Hepatic stellate cell (primary cell): ENCODE results near the gene F7.

Experiments
- DNase-seq: peaks from one replicate; pipeline ENCODE4 v3.0.0; 2011; ENCODE audit warnings: low spot score

The F7 gene

GRCh38 chr13:113086991-113087922 lies 18.3 kb upstream of the F7 start:
- no peak for DNase-seq

- DNase-seq: no peak
These were observed 17.5 kb upstream of the F7 start for GRCh38 chr13:113087923-113088690.

GRCh38 chr13:113088691-113089020 lies 16.9 kb upstream of the F7 start:
- DNase-seq: no peak

- no peak for DNase-seq
These were observed 15.7 kb upstream of the F7 start for GRCh38 chr13:113089693-113090414.

GRCh38 chr13:113090415-113090770 lies 15.2 kb upstream of the F7 start:
- DNase-seq: no peak

GRCh38 chr13:113090806-113091205 lies 14.8 kb upstream of the F7 start:
- DNase-seq: no peak

- DNase-seq: no peak
These were observed 14.3 kb upstream of the F7 start for GRCh38 chr13:113091211-113091771.

GRCh38 chr13:113091891-113092775 lies 13.5 kb upstream of the F7 start:
- no peak for DNase-seq

- no peak for DNase-seq
These were observed 12.6 kb upstream of the F7 start for GRCh38 chr13:113092776-113093579.

- no peak for DNase-seq
These were observed 11.8 kb upstream of the F7 start for GRCh38 chr13:113093580-113094409.

GRCh38 chr13:113094410-113094800 lies 11.2 kb upstream of the F7 start:
- DNase-seq: no peak

- DNase-seq: no peak
These were observed 10.2 kb upstream of the F7 start for GRCh38 chr13:113095146-113096051.

- DNase-seq: no peak
These were observed 9.4 kb upstream of the F7 start for GRCh38 chr13:113096052-113096744.

- DNase-seq: no peak
These were observed 8.8 kb upstream of the F7 start for GRCh38 chr13:113096745-113097305.

GRCh38 chr13:113097651-113098050 lies 7.9 kb upstream of the F7 start:
- DNase-seq: no peak

GRCh38 chr13:113098162-113098732 lies 7.3 kb upstream of the F7 start:
- DNase-seq: no peak

GRCh38 chr13:113099142-113099541 lies 6.4 kb upstream of the F7 start:
- no peak for DNase-seq
